NCI-H2107 (cell line): Measurements from ENCODE around the gene ELP4.

Source experiments
- DNase-seq: peaks from one replicate; lab custom pipeline; 2025; lab: John Stamatoyannopoulos, UW

The ELP4 gene

DNA sequence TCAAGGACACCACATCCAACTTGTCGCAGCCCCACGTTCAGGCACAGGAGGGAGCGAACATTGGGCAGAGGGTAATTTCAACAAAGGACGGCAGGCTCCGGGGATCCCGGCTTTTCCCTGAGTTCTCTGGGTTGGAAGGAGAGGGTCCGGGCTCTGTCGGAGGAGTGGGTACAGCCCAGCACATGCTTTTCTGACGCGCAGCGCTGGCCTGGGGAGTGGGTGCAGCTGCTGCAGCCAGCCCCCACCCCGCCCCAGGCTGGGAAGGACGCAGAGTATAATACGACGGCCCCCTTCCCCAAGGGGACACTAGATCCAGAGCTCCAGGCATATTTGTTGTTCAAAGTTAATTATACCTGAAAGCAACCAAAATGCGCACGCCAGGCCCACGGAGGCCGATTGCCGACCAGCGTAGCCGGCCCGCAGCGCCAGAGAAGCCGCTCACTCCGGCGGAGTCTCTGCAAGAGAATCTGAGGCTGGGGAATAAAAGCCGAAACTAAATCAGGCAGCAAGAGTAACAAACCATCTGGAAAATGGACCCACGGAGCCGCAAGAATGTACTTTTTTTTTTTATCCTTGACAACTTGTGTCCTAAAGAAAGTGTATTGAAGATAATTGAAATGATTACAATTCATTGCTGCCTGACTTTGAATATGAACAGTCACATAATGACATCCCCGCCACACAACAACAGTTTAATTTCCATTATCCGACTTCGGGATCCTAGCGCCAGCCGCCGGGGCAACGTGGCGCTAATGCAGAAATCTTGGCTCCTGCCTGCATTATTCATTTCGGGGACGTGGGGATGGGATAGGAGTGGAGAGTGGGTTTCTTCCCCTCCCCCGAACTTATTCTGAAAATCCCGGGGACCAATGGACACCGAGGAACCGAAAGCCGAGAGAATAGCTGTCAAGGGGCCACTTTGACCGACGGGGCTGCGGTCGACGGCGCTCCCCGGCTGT, 315.6 kb downstream of the ELP4 start:
- DNase-seq: no peak

DNA sequence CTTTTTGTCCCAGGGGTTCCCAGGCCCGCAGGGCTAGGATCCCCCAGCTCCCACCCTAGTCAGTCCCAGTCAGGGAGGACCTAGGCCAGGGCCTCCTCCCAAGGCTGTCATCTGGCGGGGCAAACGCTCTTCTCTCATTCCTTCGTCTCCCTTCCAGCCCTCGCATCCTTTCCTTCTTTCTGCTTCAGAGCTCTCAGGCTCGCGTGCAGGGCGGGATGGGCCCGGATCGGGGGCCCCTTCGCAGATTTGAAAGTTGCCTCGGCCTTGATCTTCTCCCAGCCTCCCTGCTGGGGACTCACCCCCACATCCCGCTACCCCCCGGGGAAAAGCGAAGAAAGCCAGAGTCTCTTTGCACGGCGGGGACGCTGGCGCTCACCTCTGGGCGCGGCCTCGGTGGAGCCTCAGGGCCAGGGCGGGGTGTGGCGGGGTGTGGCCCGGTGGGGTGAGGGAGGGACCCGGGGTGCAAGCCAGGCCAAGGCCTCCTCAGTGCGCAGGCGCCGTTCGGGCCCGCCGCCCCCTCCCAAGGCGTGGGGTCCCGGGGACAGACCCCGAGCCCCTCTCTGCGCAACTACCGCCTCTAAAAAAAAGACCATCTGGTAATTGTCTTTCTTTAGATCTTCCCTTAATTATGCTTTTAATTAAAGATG, 316.4 kb downstream of the ELP4 start:
- no peak for DNase-seq

DNA sequence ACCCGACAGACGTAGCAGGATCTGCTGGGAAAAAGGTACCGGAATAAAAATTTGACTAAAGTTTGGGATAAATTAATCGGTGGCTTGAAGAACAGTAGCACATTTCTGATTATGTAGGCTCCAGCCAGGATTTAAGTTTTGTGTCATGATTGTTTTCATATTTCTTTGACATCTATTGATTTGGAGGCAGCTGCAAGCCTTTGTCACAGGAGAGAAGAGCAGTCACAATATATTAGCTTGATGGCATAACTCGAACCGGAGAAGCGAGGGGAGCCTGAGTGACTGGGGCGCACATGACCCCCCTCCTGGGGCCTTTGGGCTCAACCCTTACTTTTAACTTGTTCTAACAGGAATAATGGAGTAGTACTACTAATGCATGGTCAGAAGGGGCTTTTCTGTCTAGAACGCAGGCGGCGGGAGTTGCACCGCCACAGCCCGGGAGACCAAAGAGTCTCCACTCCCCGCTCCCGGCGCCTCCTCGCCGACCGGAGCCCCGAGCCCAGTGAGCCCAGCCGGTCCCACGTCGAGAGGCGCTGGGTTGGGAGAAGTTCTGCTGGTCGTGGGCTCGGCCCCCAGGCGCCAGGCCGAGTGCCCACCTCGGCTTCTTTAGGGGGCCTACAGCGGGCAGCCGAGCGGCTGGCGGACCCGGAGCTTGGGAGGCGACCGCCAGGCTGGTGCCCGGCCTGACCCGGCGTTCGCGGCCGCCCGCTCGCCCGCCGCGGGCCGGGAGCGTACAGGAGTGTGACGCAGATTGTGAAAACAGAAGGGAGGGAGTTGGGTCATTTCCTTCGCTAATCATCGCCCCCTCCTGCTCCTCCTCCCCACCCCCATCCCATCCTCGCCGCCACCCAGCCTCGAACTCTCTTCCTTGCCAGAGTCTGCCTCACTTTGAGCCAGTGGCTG, 317.2 kb downstream of the ELP4 start:
- DNase-seq: no peak

DNA sequence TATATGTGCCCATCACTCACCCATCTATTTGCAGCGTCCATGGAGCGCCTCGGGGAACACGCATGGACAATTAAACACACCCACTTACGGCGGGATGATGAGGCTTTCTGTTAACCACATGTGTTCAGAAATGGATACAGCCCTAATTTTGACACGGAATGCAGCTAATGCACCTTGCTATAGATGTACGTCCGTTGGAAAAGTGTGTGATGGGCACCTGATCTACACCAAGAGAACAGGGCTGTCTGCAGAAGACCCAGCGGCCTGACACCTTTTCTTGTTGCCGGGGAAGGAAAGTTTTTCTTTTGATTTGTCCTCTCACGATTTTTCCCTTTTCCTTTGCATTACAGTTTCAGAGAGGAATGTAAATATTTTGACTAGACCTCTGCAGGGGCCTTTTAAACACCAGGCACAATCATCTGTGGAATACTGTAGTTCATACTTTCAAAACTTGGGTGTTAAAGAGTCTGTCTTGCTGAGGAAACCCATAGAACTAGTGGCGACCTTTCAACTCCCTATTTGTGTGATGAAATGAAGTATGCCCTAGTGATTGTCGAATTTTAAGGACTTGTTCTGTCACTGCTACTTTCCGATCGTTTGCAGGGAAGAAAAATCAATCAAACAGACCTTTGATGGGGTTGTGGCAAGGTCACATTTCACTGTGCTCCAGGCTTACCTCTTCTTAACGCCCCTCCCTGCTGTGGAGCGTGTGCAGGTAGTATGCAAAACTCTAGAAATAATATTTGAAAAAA, 318.1 kb downstream of the ELP4 start:
- DNase-seq: no peak

DNA sequence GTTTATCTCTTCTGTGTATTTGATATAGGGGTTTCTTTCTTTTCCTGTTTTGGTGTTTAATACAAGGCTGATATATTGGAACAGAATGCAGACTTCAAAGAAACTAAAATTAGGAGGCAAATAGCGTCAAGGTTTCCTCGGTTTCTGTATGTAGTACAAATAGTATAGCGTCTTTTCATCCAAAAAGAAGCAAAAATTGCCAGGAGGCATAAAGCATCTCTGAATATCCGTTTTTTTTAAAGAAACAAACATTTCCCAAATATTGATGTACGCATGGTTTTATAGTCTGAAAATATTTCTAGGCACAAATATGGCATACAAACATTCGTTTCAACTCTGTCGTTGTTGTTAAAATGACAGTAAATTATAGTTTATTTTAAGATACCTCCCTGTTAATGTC, 318.6 kb downstream of the ELP4 start:
- no peak for DNase-seq

DNA sequence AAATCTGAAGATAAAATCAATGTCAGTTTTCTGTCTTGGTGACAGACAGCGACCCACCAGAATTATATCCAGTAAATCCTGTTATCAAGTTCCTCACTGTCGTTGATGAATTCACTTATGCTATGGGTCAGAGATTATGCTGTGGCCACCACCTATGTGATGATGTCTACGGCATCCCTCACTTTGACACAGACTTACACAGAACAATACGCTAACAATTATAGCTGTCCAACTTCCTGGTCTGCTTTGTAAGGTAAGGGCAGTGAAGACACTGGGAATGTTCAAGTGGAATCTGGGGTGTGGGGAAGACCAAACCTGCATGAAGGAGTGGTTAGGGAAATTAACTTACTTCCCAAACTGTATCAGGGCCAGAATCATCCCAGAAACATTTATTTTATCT, 320.8 kb downstream of the ELP4 start:
- DNase-seq: no peak

DNA sequence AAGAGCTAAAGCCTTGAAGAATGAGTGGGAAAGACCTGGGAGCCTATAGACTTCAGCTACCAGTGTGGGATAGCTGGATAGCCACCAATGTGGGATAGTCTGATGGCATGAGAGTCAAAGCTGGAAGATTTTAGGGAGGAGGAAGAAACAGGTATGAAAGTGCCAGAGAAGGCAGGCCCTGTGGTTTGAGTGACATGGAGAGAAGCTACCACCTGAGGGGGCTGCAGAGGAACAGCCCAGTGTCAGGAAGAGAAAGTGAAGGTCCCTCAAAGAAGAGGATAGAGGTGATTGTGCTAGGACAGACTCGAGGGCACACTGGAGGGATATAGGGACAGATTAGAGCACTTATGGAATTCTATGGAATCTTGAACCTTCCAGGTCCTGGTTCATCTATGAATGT, 324.7 kb downstream of the ELP4 start:
- DNase-seq: no peak
